ENCODE results near the gene SLC43A2. TPM values are rescaled to one million over a fixed set of nuclear protein-coding genes. Genes with fewer than 3 reads are reported as not detected.

Gene SLC43A2
- total RNA-seq, 2 experiments from 2014 or later = 0.76 to 1.1 TPM

DNA sequence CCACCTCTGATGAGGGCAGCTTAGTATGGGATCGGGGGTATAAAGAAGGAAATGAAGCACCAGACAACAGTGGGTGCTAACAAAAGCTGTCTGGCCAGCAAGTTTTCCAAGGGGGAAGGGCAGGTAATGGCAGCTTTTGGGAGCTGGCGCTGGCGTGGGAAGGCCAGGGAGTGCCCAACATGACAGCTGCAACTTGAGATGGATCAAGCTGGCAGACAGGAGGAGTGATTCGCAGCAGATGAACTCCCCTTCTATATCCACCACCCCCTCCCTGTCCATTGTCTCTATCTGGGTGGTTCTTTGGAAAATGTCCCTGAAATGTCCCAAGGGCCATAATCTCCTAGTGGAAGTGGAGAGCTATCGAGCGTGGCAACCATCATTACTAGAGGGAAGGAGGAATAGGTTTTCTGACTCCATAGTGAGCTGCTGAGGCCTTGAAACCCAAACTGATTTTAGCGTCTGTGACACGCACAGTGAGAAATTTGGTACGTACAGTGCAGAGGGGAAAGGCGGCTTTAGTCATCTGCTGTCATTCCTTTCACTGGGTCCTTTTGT lies 107.5 kb downstream of the SLC43A2 start:
- POLR2A ChIA-PET = no interaction called here
- ATAC-seq (no peak), DNase-seq (no peak)
- peaks cover 11% of the 10 kb centered on the region for H3K4me1 Mint-ChIP-seq
- intact Hi-C loops (cut with DNase I, micrococcal nuclease) = no loop called here
- peaks cover 9% of the 10 kb centered on the region for H3K36me3 Mint-ChIP-seq (ENCODE audit: low read depth)
- H3K27me3 Mint-ChIP-seq = no peaks in the 10 kb centered on the region
- H3K27ac Mint-ChIP-seq = no peak overlapping the region
- no peaks in the 10 kb centered on the region for H3K9me3 Mint-ChIP-seq (ENCODE audit: low read depth)
- H3K4me3 Mint-ChIP-seq = no peak overlapping the region
- CTCF ChIA-PET = interaction anchor here (0.7 kb wide), 1 partner anchor 261 kb away, joined by 3 read pairs; no protein-coding TSS in a partner anchor

DNA sequence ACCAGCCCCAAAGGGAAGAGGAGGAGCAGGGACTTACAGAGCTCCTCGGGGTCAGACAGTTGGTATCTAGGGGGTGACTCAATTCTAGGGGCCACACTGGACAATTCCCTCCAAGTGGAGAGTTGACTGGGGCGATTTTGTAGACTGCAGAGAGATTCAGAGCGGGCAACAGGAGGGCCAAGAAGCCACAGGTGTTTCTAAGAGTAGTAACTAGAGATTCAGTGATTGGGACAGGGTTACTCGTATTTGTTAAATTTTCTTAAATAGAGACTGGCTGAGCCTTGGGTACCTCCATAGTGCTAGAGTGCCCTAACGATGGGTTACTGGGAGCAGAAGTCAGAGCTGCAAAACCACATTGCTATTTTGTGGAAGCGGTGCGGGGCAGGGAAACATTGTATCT lies 109.0 kb downstream of the SLC43A2 start:
- POLR2A ChIA-PET = no interaction called here

More for the DNA sequence above, 109.0 kb downstream of the SLC43A2 start:
- CTCF ChIA-PET = interaction anchor here (0.8 to 5.0 kb wide), 3 partner anchors 13 to 54 kb away, joined by 4 to 26 read pairs (median 5); no protein-coding TSS in a partner anchor
- Mint-ChIP-seq H3K27me3 (no peaks in the 10 kb centered on the region), H3K4me3 (no peak overlapping the region), H3K36me3 (ENCODE audit: low read depth) (peaks cover 7% of the 10 kb centered on the region), H3K4me1 (peaks cover 21% of the 10 kb centered on the region), H3K9me3 (ENCODE audit: low read depth) (no peaks in the 10 kb centered on the region), H3K27ac (no peak overlapping the region)
- DNase-seq (no peak), ATAC-seq (no peak)
- intact Hi-C loops (cut with DNase I, micrococcal nuclease) = no loop called here

Other genes with a start within 250 kb of the SLC43A2 start
- 100 to 1,000 TPM; 520 to 553 TPM for gene YWHAE, start 228.6 kb downstream of the SLC43A2 start, total RNA-seq
- 10 to 100 TPM; 10.1 to 11.6 TPM for gene CRK, start 172.6 kb downstream of the SLC43A2 start, total RNA-seq
- 10 to 100 TPM; 21.7 to 24.1 TPM for gene MYO1C, start 136.1 kb downstream of the SLC43A2 start, total RNA-seq
- 10 to 100 TPM; 18.5 to 27.3 TPM for gene INPP5K, start 112.2 kb downstream of the SLC43A2 start, total RNA-seq
- 10 to 100 TPM; 43.8 to 44.0 TPM for gene PITPNA, start 66.0 kb downstream of the SLC43A2 start, total RNA-seq
- gene SCARF1, start 16.9 kb upstream of the SLC43A2 start, total RNA-seq = 1 to 10 TPM in 1 of 2 experiments, under 1 TPM in 1; 0.98 to 1.2 TPM
- gene RILP, start 21.0 kb upstream of the SLC43A2 start, total RNA-seq = 1 to 10 TPM; 2.1 to 2.6 TPM
- 100 to 1,000 TPM; 391 to 425 TPM for gene PRPF8, start 56.0 kb upstream of the SLC43A2 start, total RNA-seq
- gene TLCD2, start 81.5 kb upstream of the SLC43A2 start, total RNA-seq = under 1 TPM; 0.30 to 0.39 TPM
- 1 to 10 TPM; 6.9 to 8.6 TPM for gene WDR81, start 95.9 kb upstream of the SLC43A2 start, total RNA-seq
- under 1 TPM in 1 of 2 experiments, not detected in 1; 0.12 TPM for gene SERPINF2, start 114.0 kb upstream of the SLC43A2 start, total RNA-seq
- under 1 TPM; 0.27 to 0.47 TPM for gene SERPINF1, start 133.2 kb upstream of the SLC43A2 start, total RNA-seq
- gene SMYD4, start 201.1 kb upstream of the SLC43A2 start, total RNA-seq = 10 to 100 TPM; 19.7 to 19.8 TPM
- 100 to 1,000 TPM; 134 to 191 TPM for gene RPA1, start 201.2 kb upstream of the SLC43A2 start, total RNA-seq

All from activated CD4-positive, alpha-beta T cell treated with anti-CD3 and anti-CD28 coated beads for 36 hours (primary cell).